ENCODE results near the gene OR4E2.

Gene OR4E2

GRCh38 chr14:21653331-21653885, at the start of gene OR4E2:
OR4E2 (plus strand) TSS chr14:21653835; CDS start chr14:21665083, 11,248 bp downstream.
- TF ChIP-seq GATA3 (IDR thresholded peaks at IDR 0.05; ENCODE audit: low read depth, low read length) (no peak), GATA2 (IDR thresholded peaks at IDR 0.05; ENCODE audit: low read depth, low read length) (no peak)

- TF ChIP-seq GATA3 (IDR thresholded peaks at IDR 0.05; ENCODE audit: low read depth, low read length) (no peak), GATA2 (IDR thresholded peaks at IDR 0.05; ENCODE audit: low read depth, low read length) (no peak)
Observed at GRCh38 chr14:21612324-21612723, 41.3 kb upstream of the OR4E2 start.

- TF ChIP-seq GATA2 (IDR thresholded peaks at IDR 0.05; ENCODE audit: low read depth, low read length), result no peak
- TF ChIP-seq GATA3 (IDR thresholded peaks at IDR 0.05; ENCODE audit: low read depth, low read length), result no peak
Observed at GRCh38 chr14:21614240-21614639, 39.4 kb upstream of the OR4E2 start.

GRCh38 chr14:21617614-21618013, 36.0 kb upstream of the OR4E2 start:
- TF ChIP-seq GATA2 (IDR thresholded peaks at IDR 0.05; ENCODE audit: low read depth, low read length), result no peak
- no peak for TF ChIP-seq GATA3 (IDR thresholded peaks at IDR 0.05; ENCODE audit: low read depth, low read length)

GRCh38 chr14:21626491-21627230, 27.0 kb upstream of the OR4E2 start:
- TF ChIP-seq GATA2 (IDR thresholded peaks at IDR 0.05; ENCODE audit: low read depth, low read length) (no peak), GATA3 (IDR thresholded peaks at IDR 0.05; ENCODE audit: low read depth, low read length) (no peak)

GRCh38 chr14:21631084-21631483, 22.6 kb upstream of the OR4E2 start:
- no peak for TF ChIP-seq GATA2 (IDR thresholded peaks at IDR 0.05; ENCODE audit: low read depth, low read length)
- no peak for TF ChIP-seq GATA3 (IDR thresholded peaks at IDR 0.05; ENCODE audit: low read depth, low read length)

- TF ChIP-seq GATA3 (IDR thresholded peaks at IDR 0.05; ENCODE audit: low read depth, low read length), result no peak
- no peak for TF ChIP-seq GATA2 (IDR thresholded peaks at IDR 0.05; ENCODE audit: low read depth, low read length)
Observed at GRCh38 chr14:21634840-21635239, 18.8 kb upstream of the OR4E2 start, which contains the start of gene OR10G2. OR10G2 (minus strand) TSS chr14:21634940; CDS start chr14:21634842, 98 bp downstream.

GRCh38 chr14:21642683-21643082, 11.0 kb upstream of the OR4E2 start:
- TF ChIP-seq GATA2 (IDR thresholded peaks at IDR 0.05; ENCODE audit: low read depth, low read length), result no peak
- TF ChIP-seq GATA3 (IDR thresholded peaks at IDR 0.05; ENCODE audit: low read depth, low read length), result no peak

GRCh38 chr14:21643407-21643806, 10.2 kb upstream of the OR4E2 start:
- TF ChIP-seq GATA3 (IDR thresholded peaks at IDR 0.05; ENCODE audit: low read depth, low read length) (no peak), GATA2 (IDR thresholded peaks at IDR 0.05; ENCODE audit: low read depth, low read length) (no peak)

- TF ChIP-seq GATA2 (IDR thresholded peaks at IDR 0.05; ENCODE audit: low read depth, low read length) (no peak), GATA3 (IDR thresholded peaks at IDR 0.05; ENCODE audit: low read depth, low read length) (no peak)
Observed at GRCh38 chr14:21647380-21647779, 6.3 kb upstream of the OR4E2 start.

GRCh38 chr14:21652209-21652808, 1.3 kb upstream of the OR4E2 start:
- TF ChIP-seq GATA2 (IDR thresholded peaks at IDR 0.05; ENCODE audit: low read depth, low read length) (no peak), GATA3 (IDR thresholded peaks at IDR 0.05; ENCODE audit: low read depth, low read length) (no peak)

GRCh38 chr14:21654215-21654614, 580 bp downstream of the OR4E2 start:
- no peak for TF ChIP-seq GATA2 (IDR thresholded peaks at IDR 0.05; ENCODE audit: low read depth, low read length)
- TF ChIP-seq GATA3 (IDR thresholded peaks at IDR 0.05; ENCODE audit: low read depth, low read length), result no peak

- TF ChIP-seq GATA2 (IDR thresholded peaks at IDR 0.05; ENCODE audit: low read depth, low read length) (no peak), GATA3 (IDR thresholded peaks at IDR 0.05; ENCODE audit: low read depth, low read length) (no peak)
Observed at GRCh38 chr14:21656980-21657379, 3.3 kb downstream of the OR4E2 start.

- no peak for TF ChIP-seq GATA2 (IDR thresholded peaks at IDR 0.05; ENCODE audit: low read depth, low read length)
Observed at GRCh38 chr14:21668377-21668776, 14.7 kb downstream of the OR4E2 start.

- TF ChIP-seq GATA3 (IDR thresholded peaks at IDR 0.05; ENCODE audit: low read depth, low read length), result no peak
- no peak for TF ChIP-seq GATA2 (IDR thresholded peaks at IDR 0.05; ENCODE audit: low read depth, low read length)
Observed at GRCh38 chr14:21669284-21669683, 15.6 kb downstream of the OR4E2 start.

Data from SH-SY5Y (cell line).